ENCODE data around the gene NHERF1.

- TF ChIP-seq EZH2 (optimal IDR thresholded peaks at IDR 0.05; ENCODE audit: low read depth, low read length) (no peak), CTCF (IDR thresholded peaks at IDR 0.05; ENCODE audit: low read length) (no peak), EZH2phosphoT487 (IDR thresholded peaks at IDR 0.05; ENCODE audit: low read length) (no peak)
Measured at GRCh38 chr17:74779948-74780400, 31.5 kb downstream of the NHERF1 start.
